Esophagus squamous epithelium (tissue), 4 donors: Measurements from ENCODE around the gene CD37.

Experiments used
- POLR2A ChIP-seq, 4 donors: fragments of 450-650 bp; IDR thresholded peaks; one replicate each; pipeline ENCODE4 v1.6.1; 2017; ENCODE audit warnings: antibody characterized with exemption in 4 of 4, mild to moderate bottlenecking in 4 of 4, moderate library complexity in 3 of 4
- TF ChIP-seq, protein P1 (sequence below), 6 experiments: fragments of 450-650 bp in 4 of 6; fragments of 200-600 bp in 2 of 6; sonication (generic) in 2 of 6; IDR thresholded peaks; one replicate each; pipeline ENCODE4 v1.5.1; 2016 to 2019; ENCODE audit warnings: antibody characterized with exemption in 6 of 6, mild to moderate bottlenecking in 4 of 6, moderate library complexity in 4 of 6

- TF ChIP-seq, protein P1, sequence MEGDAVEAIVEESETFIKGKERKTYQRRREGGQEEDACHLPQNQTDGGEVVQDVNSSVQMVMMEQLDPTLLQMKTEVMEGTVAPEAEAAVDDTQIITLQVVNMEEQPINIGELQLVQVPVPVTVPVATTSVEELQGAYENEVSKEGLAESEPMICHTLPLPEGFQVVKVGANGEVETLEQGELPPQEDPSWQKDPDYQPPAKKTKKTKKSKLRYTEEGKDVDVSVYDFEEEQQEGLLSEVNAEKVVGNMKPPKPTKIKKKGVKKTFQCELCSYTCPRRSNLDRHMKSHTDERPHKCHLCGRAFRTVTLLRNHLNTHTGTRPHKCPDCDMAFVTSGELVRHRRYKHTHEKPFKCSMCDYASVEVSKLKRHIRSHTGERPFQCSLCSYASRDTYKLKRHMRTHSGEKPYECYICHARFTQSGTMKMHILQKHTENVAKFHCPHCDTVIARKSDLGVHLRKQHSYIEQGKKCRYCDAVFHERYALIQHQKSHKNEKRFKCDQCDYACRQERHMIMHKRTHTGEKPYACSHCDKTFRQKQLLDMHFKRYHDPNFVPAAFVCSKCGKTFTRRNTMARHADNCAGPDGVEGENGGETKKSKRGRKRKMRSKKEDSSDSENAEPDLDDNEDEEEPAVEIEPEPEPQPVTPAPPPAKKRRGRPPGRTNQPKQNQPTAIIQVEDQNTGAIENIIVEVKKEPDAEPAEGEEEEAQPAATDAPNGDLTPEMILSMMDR (IDR thresholded peaks at IDR 0.05) = no peak
- TF ChIP-seq POLR2A (IDR thresholded peaks at IDR 0.05) = no peak
These were observed 14.4 kb downstream of the CD37 start for GRCh38 chr19:49349567-49349966.
